CD4-positive, CD25-positive, alpha-beta regulatory T cell (primary cell): ENCODE results near the gene LRRN4. TPM values are rescaled to one million over a fixed set of nuclear protein-coding genes. Genes with fewer than 3 reads are reported as not detected.
"Not testable (repeated sequence)": the region's sequence is repeated elsewhere in the genome, so short reads cannot be mapped to it uniquely, and the experiment has no call there.

Experiments used
- ATAC-seq, 2 donors: fragments of 150-1000 bp; cut with Tn5 transposase; one replicate each; pipeline ENCODE4 v1.10.0; 2021; ENCODE audit warnings: low read depth in 2 of 2, moderate number of reproducible peaks in 2 of 2, moderate library complexity in 1 of 2
- DNase-seq, 3 donors: peaks; one replicate each; pipeline versions ENCODE4 v3.0.0 to v3.0.0-alpha.2; 2012 to 2022; ENCODE audit warnings: mixed read lengths in 1 of 3
- H3K27ac ChIP-seq: one replicate; pipeline ENCODE4 v1.7.0; 2013; ENCODE audit warnings: mild to moderate bottlenecking, low read length; ENCODE audit not compliant: insufficient read depth, poor library complexity, severe bottlenecking
- H3K27me3 ChIP-seq: one replicate; pipeline ENCODE4 v1.7.0; 2013; ENCODE audit warnings: low read length; ENCODE audit not compliant: control insufficient read depth, insufficient read depth
- H3K36me3 ChIP-seq: one replicate; pipeline ENCODE4 v1.7.0; 2013; ENCODE audit warnings: mild to moderate bottlenecking, low read length, moderate library complexity; ENCODE audit not compliant: control insufficient read depth, insufficient read depth
- H3K4me1 ChIP-seq: 2 replicates; pipeline ENCODE4 v1.7.0; 2013; ENCODE audit warnings: mild to moderate bottlenecking, low read length; ENCODE audit not compliant: insufficient read depth, control insufficient read depth, poor library complexity, severe bottlenecking
- H3K4me3 ChIP-seq: one replicate; pipeline ENCODE4 v1.7.0; 2013; ENCODE audit warnings: low read depth, mild to moderate bottlenecking, low read length, moderate library complexity
- H3K9me3 ChIP-seq, 2 experiments: 1 replicate in 1 of 2; 2 replicates in 1 of 2; pipeline ENCODE4 v1.7.0; 2013; ENCODE audit warnings: low read length in 2 of 2, mild to moderate bottlenecking in 1 of 2, moderate library complexity in 1 of 2; ENCODE audit not compliant: control insufficient read depth in 2 of 2
- H3K27ac Mint-ChIP-seq, 3 donors: one replicate each; pipeline ENCODE4 v1.8.0; 2020 to 2022; ENCODE audit warnings: mild to moderate bottlenecking in 3 of 3, mixed read lengths in 3 of 3, moderate library complexity in 2 of 3
- H3K27me3 Mint-ChIP-seq: one replicate; pipeline ENCODE4 v1.8.0; 2022; ENCODE audit warnings: mild to moderate bottlenecking, mixed read lengths
- H3K36me3 Mint-ChIP-seq: one replicate; pipeline ENCODE4 v1.8.0; 2020; ENCODE audit warnings: mixed read lengths
- H3K4me1 Mint-ChIP-seq, 4 donors: one replicate each; pipeline ENCODE4 v1.8.0; 2020 to 2022; ENCODE audit warnings: mixed read lengths in 4 of 4, mild to moderate bottlenecking in 1 of 4
- H3K4me3 Mint-ChIP-seq, 4 donors: one replicate each; pipeline ENCODE4 v1.8.0; 2020 to 2022; ENCODE audit warnings: mild to moderate bottlenecking in 4 of 4, mixed read lengths in 4 of 4, moderate library complexity in 3 of 4
- H3K9me3 Mint-ChIP-seq, 7 donors: one replicate each; pipeline ENCODE4 v1.8.0; 2020 to 2022; ENCODE audit warnings: mixed read lengths in 7 of 7, mild to moderate bottlenecking in 3 of 7, moderate library complexity in 2 of 7
- polyA plus RNA-seq, 4 donors: library from polyadenylated mRNA; unstranded; fragments of 300-500 nt; fragmentation: Illumina TruSeq; gene quantifications; one replicate each; pipeline ENCODE4 v1.2.3, GENCODE V29; 2021
- total RNA-seq: library from RNA; stranded (reverse); gene quantifications from one replicate; pipeline ENCODE4 v1.2.3, GENCODE V29; 2022

The LRRN4 gene
- total and polyA plus RNA-seq, 5 donors from 2014 or later = 0.12 TPM; not detected in 4

GRCh38 chr20:6057691-6058090 lies 3.8 kb upstream of the LRRN4 start:
- H3K27me3 Mint-ChIP-seq = peaks cover 21% of the 10 kb centered on the region
- ATAC-seq = no peak
- peaks cover 17% of the 10 kb centered on the region for H3K27me3 ChIP-seq
- no peaks in the 10 kb centered on the region for H3K4me1 ChIP-seq
- no peak overlapping the region for H3K27ac ChIP-seq
- no peak for DNase-seq
- H3K36me3 ChIP-seq = no peaks in the 10 kb centered on the region
- no peak overlapping the region for H3K27ac Mint-ChIP-seq
- no peak overlapping the region for H3K4me3 ChIP-seq
- H3K9me3 ChIP-seq = no peaks in the 10 kb centered on the region
- H3K4me1 Mint-ChIP-seq = peaks cover 0 to 8% (median 4%) of the 10 kb centered on the region in 4 donors
- H3K36me3 Mint-ChIP-seq = no peaks in the 10 kb centered on the region
- H3K9me3 Mint-ChIP-seq = peaks cover 0 to 4% (median 0%) of the 10 kb centered on the region in 7 donors
- H3K4me3 Mint-ChIP-seq = no peak overlapping the region

- H3K4me1 Mint-ChIP-seq = peaks cover 0 to 8% (median 4%) of the 10 kb centered on the region in 4 donors
- ATAC-seq (no peak), DNase-seq (no peak)
- Histone ChIP-seq H3K27ac (no peak overlapping the region), H3K27me3 (peaks cover 17% of the 10 kb centered on the region), H3K4me1 (no peaks in the 10 kb centered on the region), H3K4me3 (no peak overlapping the region), H3K36me3 (no peaks in the 10 kb centered on the region), H3K9me3 (no peaks in the 10 kb centered on the region)
- no peaks in the 10 kb centered on the region for H3K36me3 Mint-ChIP-seq
- H3K27me3 Mint-ChIP-seq = peaks cover 22% of the 10 kb centered on the region
- H3K4me3 Mint-ChIP-seq = no peak overlapping the region
- H3K27ac Mint-ChIP-seq = peak overlapping the region in 1 of 3 donors; percentile 11
- peaks cover 0 to 4% (median 0%) of the 10 kb centered on the region in 7 donors for H3K9me3 Mint-ChIP-seq
These were observed 3.3 kb upstream of the LRRN4 start for GRCh38 chr20:6057139-6057538.

GRCh38 chr20:6055981-6056569 lies 2.2 kb upstream of the LRRN4 start:
- H3K9me3 Mint-ChIP-seq = peaks cover 0 to 3% (median 0%) of the 10 kb centered on the region in 7 donors
- Histone ChIP-seq H3K36me3 (no peaks in the 10 kb centered on the region), H3K27ac (no peak overlapping the region), H3K9me3 (no peaks in the 10 kb centered on the region), H3K27me3 (peaks cover 22% of the 10 kb centered on the region), H3K4me1 (no peaks in the 10 kb centered on the region), H3K4me3 (no peak overlapping the region)
- ATAC-seq (no peak), DNase-seq (no peak)
- peaks cover 0 to 7% (median 3%) of the 10 kb centered on the region in 4 donors for H3K4me1 Mint-ChIP-seq
- no peak overlapping the region for H3K4me3 Mint-ChIP-seq
- no peak overlapping the region for H3K27ac Mint-ChIP-seq
- H3K27me3 Mint-ChIP-seq = peaks cover 23% of the 10 kb centered on the region
- no peaks in the 10 kb centered on the region for H3K36me3 Mint-ChIP-seq

DNA sequence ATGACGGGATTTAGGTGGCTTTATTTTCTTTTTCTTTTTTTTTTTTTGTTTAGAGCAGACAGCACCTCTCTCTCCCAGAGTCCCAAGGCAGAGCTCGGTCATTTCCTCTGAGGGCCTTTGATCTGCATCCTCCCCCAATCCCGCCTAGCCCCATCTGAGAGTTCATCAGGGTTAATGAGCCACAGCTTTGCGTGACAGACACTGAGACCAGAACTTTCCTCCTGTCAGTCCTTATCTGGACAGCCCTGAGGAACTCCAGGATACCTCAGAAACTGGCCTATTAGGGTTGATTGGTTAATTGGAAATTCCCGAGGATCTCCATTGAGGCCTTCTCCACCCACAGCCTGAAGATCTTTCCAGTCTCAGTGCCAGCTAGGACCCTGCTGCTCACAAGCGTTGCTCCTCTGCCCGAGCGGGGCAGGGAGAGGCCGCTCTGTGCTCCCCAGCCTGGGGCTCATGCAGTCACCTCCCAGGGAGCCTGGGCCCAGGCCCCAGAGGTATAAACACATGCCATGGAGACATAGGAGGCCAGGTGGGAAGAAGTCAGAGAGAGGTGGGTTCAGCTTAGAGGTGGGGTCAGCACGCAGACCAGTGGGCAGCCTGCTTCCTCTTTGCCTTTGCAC lies 1.4 kb upstream of the LRRN4 start:
- Mint-ChIP-seq H3K4me3 (no peak overlapping the region), H3K27me3 (peaks cover 31% of the 10 kb centered on the region), H3K27ac (no peak overlapping the region), H3K9me3 (peaks cover 0 to 2% (median 0%) of the 10 kb centered on the region in 7 donors), H3K36me3 (no peaks in the 10 kb centered on the region), H3K4me1 (peaks cover 0 to 8% (median 1%) of the 10 kb centered on the region in 4 donors)
- DNase-seq (no peak), ATAC-seq (no peak)
- Histone ChIP-seq H3K4me1 (no peaks in the 10 kb centered on the region), H3K4me3 (no peak overlapping the region), H3K36me3 (no peaks in the 10 kb centered on the region), H3K27me3 (peaks cover 28% of the 10 kb centered on the region), H3K27ac (no peak overlapping the region), H3K9me3 (no peaks in the 10 kb centered on the region)

DNA sequence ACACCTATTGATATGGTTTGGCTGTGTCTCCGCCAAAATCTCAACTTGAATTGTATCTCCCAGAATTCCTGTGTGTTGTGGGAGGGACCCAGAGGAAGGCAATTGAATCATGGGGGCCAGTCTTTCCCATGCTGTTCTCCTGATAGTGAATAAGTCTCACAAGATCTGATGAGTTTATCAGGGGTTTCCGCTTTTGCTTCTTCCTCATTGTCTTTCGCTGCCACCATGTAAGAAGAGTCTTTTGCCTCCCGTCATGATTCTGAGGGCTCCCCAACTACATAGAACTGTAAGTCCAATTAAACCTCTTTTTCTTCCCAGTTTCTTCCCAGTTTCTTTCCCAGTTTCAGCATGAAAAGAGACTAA lies 810 bp upstream of the LRRN4 start:
- not testable (repeated sequence) for H3K36me3 ChIP-seq, H3K9me3 ChIP-seq, ATAC-seq, DNase-seq, H3K4me3 Mint-ChIP-seq, H3K27ac ChIP-seq, H3K4me1 Mint-ChIP-seq, H3K4me3 ChIP-seq, H3K36me3 Mint-ChIP-seq, H3K27ac Mint-ChIP-seq, H3K9me3 Mint-ChIP-seq, H3K4me1 ChIP-seq
- H3K27me3 ChIP-seq = peaks cover 29% of the 10 kb centered on the region
- peaks cover 35% of the 10 kb centered on the region for H3K27me3 Mint-ChIP-seq

DNA sequence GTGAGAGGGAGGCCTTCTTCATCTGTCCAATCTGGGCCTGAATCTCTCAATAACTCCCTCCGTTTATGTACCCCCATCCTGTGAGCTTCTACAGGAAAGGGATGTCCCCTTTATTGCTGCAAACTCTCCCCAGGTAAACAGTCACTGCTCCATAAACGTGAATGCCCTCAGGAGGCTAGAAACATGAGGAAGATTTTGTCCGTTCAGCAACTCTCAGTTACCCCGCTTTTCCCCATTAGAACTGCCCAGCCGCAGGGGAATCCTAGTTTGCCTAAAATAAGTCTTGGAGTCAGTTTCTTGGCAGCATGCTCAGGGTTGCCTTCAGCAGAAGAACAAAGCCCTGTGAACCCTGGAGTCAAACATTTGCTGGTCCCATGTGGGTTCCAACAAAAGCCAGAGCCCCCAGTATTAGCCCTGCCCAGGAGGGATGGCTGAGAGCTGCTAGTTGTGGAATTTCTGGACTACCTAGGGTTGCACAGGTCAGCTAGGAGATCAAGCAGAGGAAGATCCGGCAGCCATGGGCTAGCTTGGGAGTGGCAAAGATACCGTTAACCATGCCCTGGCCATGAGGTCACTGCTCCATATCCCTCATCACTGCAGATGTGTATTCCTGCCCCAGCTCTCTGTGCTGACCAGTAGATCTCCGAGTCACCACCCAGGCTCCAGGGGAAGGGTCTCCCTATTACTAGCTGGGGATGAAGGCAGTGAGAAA lies 640 bp downstream of the LRRN4 start:
- ATAC-seq (no peak), DNase-seq (no peak)
- H3K9me3 ChIP-seq = no peaks in the 10 kb centered on the region
- peaks cover 25% of the 10 kb centered on the region for H3K27me3 ChIP-seq
- no peak overlapping the region for H3K27ac ChIP-seq
- no peak overlapping the region for H3K4me3 ChIP-seq
- H3K4me3 Mint-ChIP-seq = no peak overlapping the region
- peaks cover 4% of the 10 kb centered on the region for H3K36me3 Mint-ChIP-seq
- no peak overlapping the region for H3K27ac Mint-ChIP-seq
- peaks cover 0 to 8% (median 1%) of the 10 kb centered on the region in 4 donors for H3K4me1 Mint-ChIP-seq
- no peaks in the 10 kb centered on the region for H3K36me3 ChIP-seq
- H3K9me3 Mint-ChIP-seq = peaks cover 0 to 2% (median 0%) of the 10 kb centered on the region in 7 donors
- H3K4me1 ChIP-seq = no peaks in the 10 kb centered on the region
- H3K27me3 Mint-ChIP-seq = peaks cover 29% of the 10 kb centered on the region

GRCh38 chr20:6051505-6051904 lies 2.4 kb downstream of the LRRN4 start:
- H3K36me3 Mint-ChIP-seq = peaks cover 4% of the 10 kb centered on the region
- no peak overlapping the region for H3K4me3 Mint-ChIP-seq
- Histone ChIP-seq H3K27me3 (peaks cover 23% of the 10 kb centered on the region), H3K9me3 (no peaks in the 10 kb centered on the region), H3K36me3 (no peaks in the 10 kb centered on the region), H3K4me3 (no peak overlapping the region), H3K4me1 (no peaks in the 10 kb centered on the region), H3K27ac (no peak overlapping the region)
- no peak for DNase-seq
- H3K9me3 Mint-ChIP-seq = peaks cover 0 to 2% (median 0%) of the 10 kb centered on the region in 7 donors
- H3K27me3 Mint-ChIP-seq = peaks cover 29% of the 10 kb centered on the region
- no peak for ATAC-seq
- no peak overlapping the region for H3K27ac Mint-ChIP-seq
- H3K4me1 Mint-ChIP-seq = peaks cover 0 to 8% (median 2%) of the 10 kb centered on the region in 4 donors
